SK-N-SH (cell line): ENCODE measurements around the gene MTCH2. TPM values are rescaled to one million over a fixed set of nuclear protein-coding genes. Genes with fewer than 3 reads are reported as not detected.

Experiments used
- CTCF ChIA-PET: fragments of 300-600, 350-600 bp; formaldehyde crosslinking; extraction: SDS; loops from one replicate; lab custom pipeline; 2021; lab: Yijun Ruan, JAX
- POLR2A ChIA-PET: fragments of 350-600 bp; sonication (Branson Sonifier 250); formaldehyde crosslinking; extraction: SDS; loops from one replicate; lab custom pipeline; 2020; ENCODE audit warnings: antibody characterized with exemption, inconsistent platforms; lab: Yijun Ruan, JAX
- DNase-seq: peaks from one replicate; pipeline ENCODE4 v3.0.0; 2012
- H2AFZ ChIP-seq: fragments of 200-600 bp; sonication (generic); 2 replicates; pipeline ENCODE4 v1.8.1; 2016; ENCODE audit warnings: antibody characterized with exemption, mild to moderate bottlenecking, low read depth
- H3F3A ChIP-seq: fragments of 200-600 bp; sonication (generic); replicated peaks from 2 replicates; pipeline ENCODE3; 2016; ENCODE audit warnings: antibody characterized with exemption, mild to moderate bottlenecking; ENCODE audit not compliant: insufficient read depth
- H3K27ac ChIP-seq, 2 experiments: fragments of 200-500 bp in 1 of 2; fragments of 200-600 bp in 1 of 2; sonication (Bioruptor generic) in 1 of 2; sonication (generic), shearing (Covaris generic) in 1 of 2; 2 replicates each; pipeline versions ENCODE4 v1.5.1 to v1.6.1; 2014 to 2016; ENCODE audit warnings: low read depth in 2 of 2, inconsistent platforms in 1 of 2, low read length in 1 of 2, mild to moderate bottlenecking in 1 of 2, mixed read lengths in 1 of 2
- H3K27me3 ChIP-seq: fragments of 200-600 bp; sonication (generic), shearing (Covaris generic); 2 replicates; pipeline ENCODE4 v1.6.1; 2016; ENCODE audit warnings: mixed run types; ENCODE audit not compliant: insufficient read depth
- H3K36me3 ChIP-seq, 2 experiments: fragments of 200-500 bp in 1 of 2; fragments of 200-600 bp in 1 of 2; sonication (Bioruptor generic) in 1 of 2; sonication (generic) in 1 of 2; replicated peaks in 1 of 2; 2 replicates each; pipeline versions ENCODE3 to v1.5.1; 2014 to 2016; ENCODE audit warnings: low read length in 1 of 2, mild to moderate bottlenecking in 1 of 2; ENCODE audit not compliant: insufficient read depth in 2 of 2, control insufficient read depth in 1 of 2
- H3K4me1 ChIP-seq, 2 experiments: fragments of 200-500 bp in 1 of 2; fragments of 200-600 bp in 1 of 2; sonication (Bioruptor generic) in 1 of 2; sonication (generic), shearing (Covaris generic) in 1 of 2; 2 replicates each; pipeline versions ENCODE4 v1.5.1 to v1.6.1; 2014 to 2016; ENCODE audit warnings: low read depth in 1 of 2, low read length in 1 of 2, mixed run types in 1 of 2; ENCODE audit not compliant: insufficient read depth in 2 of 2, control insufficient read depth in 1 of 2
- H3K4me2 ChIP-seq: fragments of 200-600 bp; sonication (generic), shearing (Covaris generic); 2 replicates; pipeline ENCODE4 v1.6.1; 2017; ENCODE audit warnings: mixed run types
- H3K4me3 ChIP-seq, 2 experiments: fragments of 200-500 bp in 1 of 2; fragments of 200-600 bp in 1 of 2; sonication (Bioruptor generic) in 1 of 2; sonication (generic), shearing (Covaris generic) in 1 of 2; 2 replicates each; pipeline versions ENCODE4 v1.5.1 to v1.8.1; 2014 to 2016; ENCODE audit warnings: low read depth in 2 of 2, inconsistent platforms in 1 of 2, low read length in 1 of 2, mild to moderate bottlenecking in 1 of 2, mixed read lengths in 1 of 2, moderate library complexity in 1 of 2
- H3K79me2 ChIP-seq: fragments of 200-600 bp; sonication (generic); 2 replicates; pipeline ENCODE4 v1.8.1; 2017; ENCODE audit warnings: mild to moderate bottlenecking; ENCODE audit not compliant: insufficient read depth
- H3K9ac ChIP-seq: fragments of 200-600 bp; sonication (generic); 2 replicates; pipeline ENCODE4 v1.6.1; 2017; ENCODE audit warnings: mixed run types
- H3K9me2 ChIP-seq: fragments of 200-600 bp; sonication (generic); 2 replicates; pipeline ENCODE4 v1.6.1; 2017; ENCODE audit warnings: mixed run types
- H3K9me3 ChIP-seq: fragments of 200-600 bp; sonication (generic); 2 replicates; pipeline ENCODE4 v1.6.1; 2017; ENCODE audit warnings: mixed run types, mild to moderate bottlenecking, moderate library complexity
- H4K20me1 ChIP-seq: fragments of 200-600 bp; sonication (generic); 2 replicates; pipeline ENCODE4 v1.6.1; 2017; ENCODE audit warnings: mild to moderate bottlenecking, mixed run types; ENCODE audit not compliant: insufficient read depth
- CHD2 ChIP-seq: fragments of 150-350 bp; IDR thresholded peaks from 2 replicates; pipeline ENCODE4 v1.6.1; 2018; ENCODE audit warnings: low read length; ENCODE audit not compliant: partially characterized antibody
- EP300 ChIP-seq, 2 experiments: IDR thresholded peaks; 2 replicates each; pipeline versions ENCODE4 v1.4.0 to v1.6.1; 2012; ENCODE audit warnings: borderline replicate concordance in 1 of 2, low read depth in 1 of 2, low read length in 1 of 2
- EZH2phosphoT487 ChIP-seq: fragments of 200-600 bp; sonication (generic); IDR thresholded peaks from 2 replicates; pipeline ENCODE4 v1.6.1; 2017; ENCODE audit warnings: low read depth, mixed run types, mild to moderate bottlenecking, antibody characterized with exemption, moderate library complexity, borderline replicate concordance
- GATA2 ChIP-seq: sonication (generic); formaldehyde crosslinking; IDR thresholded peaks from 2 replicates; pipeline ENCODE4 v1.5.0; 2020; ENCODE audit warnings: mild to moderate bottlenecking, missing genetic modification reagents
- IRF3 ChIP-seq: fragments of 150-350 bp; IDR thresholded peaks from 2 replicates; pipeline ENCODE4 v1.6.1; 2016; ENCODE audit warnings: mild to moderate bottlenecking, low read depth, low read length
- NFIC ChIP-seq: IDR thresholded peaks from 2 replicates; pipeline ENCODE4 v1.4.0; 2012; ENCODE audit warnings: borderline replicate concordance
- RAD21 ChIP-seq: IDR thresholded peaks from 2 replicates; pipeline ENCODE4 v1.6.1; 2012; ENCODE audit warnings: mild to moderate bottlenecking, low read length
- RFX5 ChIP-seq: IDR thresholded peaks from 2 replicates; pipeline ENCODE4 v1.6.1; 2012; ENCODE audit warnings: mild to moderate bottlenecking, improper control_type of control experiment, low read length
- RXRA ChIP-seq: IDR thresholded peaks from 2 replicates; pipeline ENCODE4 v1.4.0; 2012; ENCODE audit warnings: low read depth, mild to moderate bottlenecking, borderline replicate concordance
- SIN3A ChIP-seq: IDR thresholded peaks from 2 replicates; pipeline ENCODE4 v1.6.1; 2012; ENCODE audit warnings: low read depth, mild to moderate bottlenecking, low read length, moderate library complexity, borderline replicate concordance
- SMC3 ChIP-seq: IDR thresholded peaks from 2 replicates; pipeline ENCODE4 v1.6.1; 2012; ENCODE audit warnings: low read depth, low read length, improper control_type of control experiment
- TCF12 ChIP-seq: IDR thresholded peaks from 2 replicates; pipeline ENCODE4 v1.4.0; 2012
- WGBS: methylation state at CpG from one replicate; pipeline ENCODE4 v1.1.6; 2017; ENCODE audit warnings: low lambda C conversion rate; 5-methylcytosine and 5-hydroxymethylcytosine counted together
- polyA plus RNA-seq, 3 experiments: library from polyadenylated mRNA; depleted of rRNA; stranded (reverse); fragments of >200 nt; gene quantifications; 2 replicates each; pipeline ENCODE4 v1.2.3, GENCODE V29; 2012
- TF ChIP-seq, protein P1 (sequence below): IDR thresholded peaks from 2 replicates; pipeline ENCODE4 v1.4.0; 2012; ENCODE audit warnings: low read depth, borderline replicate concordance

Gene MTCH2
- polyA plus RNA-seq, 1 of the 3 experiments (the other 2 are of a cell fraction), result 132 TPM

DNA sequence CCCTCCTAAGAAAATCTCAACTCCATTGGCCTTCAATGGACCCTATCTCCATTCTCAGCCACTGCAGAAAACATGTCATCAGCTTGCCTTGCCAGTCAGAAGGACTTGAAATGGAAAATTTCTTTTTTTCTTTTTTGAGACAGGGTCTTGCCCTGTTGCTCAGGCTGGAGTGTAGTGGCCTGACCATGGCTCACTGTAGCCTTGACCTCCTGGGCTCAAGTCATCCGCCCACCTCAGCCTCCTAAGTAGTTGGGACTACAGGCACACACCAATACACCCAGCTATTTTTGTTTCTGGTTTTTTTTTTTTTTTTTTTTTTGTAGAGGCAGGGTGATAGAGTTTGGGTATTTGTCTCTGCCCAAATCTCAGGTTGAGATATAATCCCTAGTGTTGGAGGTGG is 43.8 kb upstream of the MTCH2 start:
- no peak overlapping the region for H2AFZ ChIP-seq
- H3K36me3 ChIP-seq, result no peaks in the 10 kb centered on the region
- TF ChIP-seq GATA2, result no peak
- no peak for TF ChIP-seq CHD2
- TF ChIP-seq, protein P1, sequence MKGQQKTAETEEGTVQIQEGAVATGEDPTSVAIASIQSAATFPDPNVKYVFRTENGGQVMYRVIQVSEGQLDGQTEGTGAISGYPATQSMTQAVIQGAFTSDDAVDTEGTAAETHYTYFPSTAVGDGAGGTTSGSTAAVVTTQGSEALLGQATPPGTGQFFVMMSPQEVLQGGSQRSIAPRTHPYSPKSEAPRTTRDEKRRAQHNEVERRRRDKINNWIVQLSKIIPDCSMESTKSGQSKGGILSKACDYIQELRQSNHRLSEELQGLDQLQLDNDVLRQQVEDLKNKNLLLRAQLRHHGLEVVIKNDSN, result no peak
- no peak for TF ChIP-seq RAD21
- no peak for TF ChIP-seq TCF12
- H3K9ac ChIP-seq, result no peak overlapping the region
- no peaks in the 10 kb centered on the region for H3F3A ChIP-seq
- no peaks in the 10 kb centered on the region for H3K4me1 ChIP-seq
- no peak overlapping the region for H3K4me2 ChIP-seq
- no peaks in the 10 kb centered on the region for H3K9me3 ChIP-seq
- H3K27ac ChIP-seq, result no peak overlapping the region
- ChIA-PET POLR2A (interaction anchor here (0.5 kb wide), 1 partner anchor 38 kb away, joined by 5 read pairs; no protein-coding TSS in a partner anchor), CTCF (no interaction called here)
- H4K20me1 ChIP-seq, result no peaks in the 10 kb centered on the region
- no peak overlapping the region for H3K4me3 ChIP-seq
- H3K27me3 ChIP-seq, result no peaks in the 10 kb centered on the region
- no peaks in the 10 kb centered on the region for H3K9me2 ChIP-seq
- DNase-seq, result no peak
- no peaks in the 10 kb centered on the region for H3K79me2 ChIP-seq
- 88% methylated on average over 1 of the region's 1 CpG for WGBS

DNA sequence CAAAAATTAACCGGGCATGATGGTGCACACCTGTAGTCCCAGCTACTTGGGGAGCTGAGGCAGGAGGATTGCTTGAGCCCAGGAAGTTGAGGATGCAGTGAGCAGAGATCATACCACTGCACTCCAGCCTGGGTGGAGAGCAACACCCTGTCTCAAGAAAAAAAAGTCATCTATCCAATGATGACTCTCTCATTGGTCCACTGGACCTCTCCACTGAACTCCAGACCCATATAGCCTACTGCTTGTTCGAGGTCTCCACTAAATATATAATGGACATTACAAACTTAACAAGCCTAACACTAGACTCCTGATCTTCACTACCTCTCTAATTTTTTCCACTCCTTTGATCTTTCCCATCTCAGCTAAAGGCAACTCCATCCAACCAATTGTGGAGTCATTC is 33.5 kb upstream of the MTCH2 start:
- H4K20me1 ChIP-seq, result no peaks in the 10 kb centered on the region
- H3K4me3 ChIP-seq, result no peak overlapping the region
- H3K79me2 ChIP-seq, result no peaks in the 10 kb centered on the region
- no peak overlapping the region for H3K4me2 ChIP-seq
- H3K36me3 ChIP-seq, result no peaks in the 10 kb centered on the region
- H3K9me2 ChIP-seq, result no peaks in the 10 kb centered on the region
- no peaks in the 10 kb centered on the region for H3K4me1 ChIP-seq
- no peak overlapping the region for H3K9ac ChIP-seq
- TF ChIP-seq SIN3A (no peak), GATA2 (no peak), NFIC (no peak), CHD2 (no peak), RXRA (no peak), IRF3 (no peak), RFX5 (no peak), EP300 (IDR thresholded peaks at IDR 0.05; ENCODE audit: borderline replicate concordance in 1 of 2, low read depth in 1 of 2, low read length in 1 of 2) (no peak), EZH2phosphoT487 (no peak), SMC3 (no peak)
- TF ChIP-seq, all 33 proteins: peak for 0
- H2AFZ ChIP-seq, result no peak overlapping the region
- no peaks in the 10 kb centered on the region for H3F3A ChIP-seq
- ChIA-PET POLR2A (no interaction called here), CTCF (no interaction called here)
- H3K27ac ChIP-seq, result no peak overlapping the region
- no peaks in the 10 kb centered on the region for H3K9me3 ChIP-seq
- H3K27me3 ChIP-seq, result no peaks in the 10 kb centered on the region
- DNase-seq, result no peak
- WGBS, result 65% methylated on average over 2 of the region's 2 CpGs
